ENCODE measurements around the gene ADD2. TPM values are rescaled to one million over a fixed set of nuclear protein-coding genes. Genes with fewer than 3 reads are reported as not detected.
A peak's percentile ranks its signal among the peaks of the same experiment; 100 is the strongest.

The ADD2 gene
- total RNA-seq, 3 donors from 2014 or later (not counting 1 experiment from before 2014, with no cell fraction given), result 0.16 to 1.4 (median 0.40) TPM

- no peak for DNase-seq
- H3K9me3 ChIP-seq (ENCODE audit: control insufficient read depth, insufficient read depth, low read length), result no peaks in the 10 kb centered on the region
- no peaks in the 10 kb centered on the region for H3K36me3 Mint-ChIP-seq
- peak in 1 of 3 donors; percentile 35 for ATAC-seq
- H3K4me1 ChIP-seq (ENCODE audit: control insufficient read depth, insufficient read depth, low read length), result no peaks in the 10 kb centered on the region
- no peak overlapping the region for H3K4me3 Mint-ChIP-seq
- peaks cover 0 to 2% of the 10 kb centered on the region in 2 donors for H3K9me3 Mint-ChIP-seq
- WGBS (ENCODE audit: insufficient coverage), result 27% methylated on average over 1 of the region's 1 CpG
- H3K27ac ChIP-seq (ENCODE audit: low read length), result no peak overlapping the region
- H3K4me3 ChIP-seq (ENCODE audit: low read length), result no peak overlapping the region
- no peaks in the 10 kb centered on the region for H3K36me3 ChIP-seq (ENCODE audit: control insufficient read depth, insufficient read depth, low read length)
- no peak overlapping the region for H3K27ac Mint-ChIP-seq
- intact Hi-C loops (cut with micrococcal nuclease), result no loop called here
- peaks cover 25 to 33% of the 10 kb centered on the region in 2 donors for H3K27me3 Mint-ChIP-seq (ENCODE audit: low read depth in 2 of 2)
- no peaks in the 10 kb centered on the region for H3K4me1 Mint-ChIP-seq
- TF ChIP-seq CTCF (IDR thresholded peaks at IDR 0.05), result no peak
- peaks cover 3% of the 10 kb centered on the region for H3K27me3 ChIP-seq (ENCODE audit: control insufficient read depth, insufficient read depth, low read length)
Measured at GRCh38 chr2:70748002-70748784, 19.8 kb downstream of the ADD2 start.

DNA sequence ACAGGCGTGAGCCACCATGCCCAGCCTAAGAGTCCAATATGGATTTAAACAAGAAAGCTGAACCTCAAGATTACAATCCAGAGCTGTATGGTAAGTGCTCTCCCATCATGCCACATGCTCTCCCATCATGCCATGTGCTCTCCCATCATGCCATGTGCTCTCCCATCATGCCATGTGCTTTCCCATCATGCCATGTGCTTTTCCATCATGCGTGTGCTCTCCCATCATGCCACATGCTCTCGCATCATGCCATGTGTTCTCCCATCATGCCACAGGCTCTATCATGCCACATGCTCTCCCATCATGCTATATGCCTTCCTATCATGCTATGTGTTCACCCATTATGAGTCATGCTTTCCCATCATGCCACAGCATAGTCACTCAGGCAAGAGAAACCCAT lies 20.7 kb downstream of the ADD2 start:
- WGBS (ENCODE audit: insufficient coverage), result 97% methylated on average over 3 of the region's 3 CpGs
- Mint-ChIP-seq H3K36me3 (no peaks in the 10 kb centered on the region), H3K27ac (no peak overlapping the region), H3K9me3 (peaks cover 0 to 2% of the 10 kb centered on the region in 2 donors), H3K4me3 (no peak overlapping the region), H3K4me1 (no peaks in the 10 kb centered on the region), H3K27me3 (ENCODE audit: low read depth in 2 of 2) (peaks cover 25 to 39% of the 10 kb centered on the region in 2 donors)
- DNase-seq, result no peak
- Histone ChIP-seq H3K27me3 (ENCODE audit: control insufficient read depth, insufficient read depth, low read length) (no peaks in the 10 kb centered on the region), H3K4me1 (ENCODE audit: control insufficient read depth, insufficient read depth, low read length) (no peaks in the 10 kb centered on the region), H3K27ac (ENCODE audit: low read length) (no peak overlapping the region), H3K9me3 (ENCODE audit: control insufficient read depth, insufficient read depth, low read length) (no peaks in the 10 kb centered on the region), H3K36me3 (ENCODE audit: control insufficient read depth, insufficient read depth, low read length) (no peaks in the 10 kb centered on the region), H3K4me3 (ENCODE audit: low read length) (no peak overlapping the region)
- no peak for TF ChIP-seq CTCF (IDR thresholded peaks at IDR 0.05)
- intact Hi-C loops (cut with micrococcal nuclease), result no loop called here
- no peak for ATAC-seq

- H3K27me3 ChIP-seq (ENCODE audit: control insufficient read depth, insufficient read depth, low read length), result no peaks in the 10 kb centered on the region
- H3K27ac ChIP-seq (ENCODE audit: low read length), result no peak overlapping the region
- no peak overlapping the region for H3K4me3 ChIP-seq (ENCODE audit: low read length)
- Mint-ChIP-seq H3K4me1 (no peaks in the 10 kb centered on the region), H3K9me3 (peaks cover 0 to 2% of the 10 kb centered on the region in 2 donors), H3K27me3 (ENCODE audit: low read depth in 2 of 2) (peaks cover 27 to 42% of the 10 kb centered on the region in 2 donors), H3K4me3 (no peak overlapping the region), H3K27ac (no peak overlapping the region), H3K36me3 (no peaks in the 10 kb centered on the region)
- DNase-seq, result no peak
- intact Hi-C loops (cut with micrococcal nuclease), result no loop called here
- no peak for ATAC-seq
- H3K36me3 ChIP-seq (ENCODE audit: control insufficient read depth, insufficient read depth, low read length), result no peaks in the 10 kb centered on the region
- no peaks in the 10 kb centered on the region for H3K4me1 ChIP-seq (ENCODE audit: control insufficient read depth, insufficient read depth, low read length)
- no peak for TF ChIP-seq CTCF (IDR thresholded peaks at IDR 0.05)
- WGBS (ENCODE audit: insufficient coverage), result 94% methylated on average over 3 of the region's 5 CpGs
- no peaks in the 10 kb centered on the region for H3K9me3 ChIP-seq (ENCODE audit: control insufficient read depth, insufficient read depth, low read length)
Measured at GRCh38 chr2:70746094-70746974, 21.7 kb downstream of the ADD2 start.
